Naive thymus-derived CD4-positive, alpha-beta T cell (primary cell): ENCODE measurements around the gene NRCAM. TPM values are rescaled to one million over a fixed set of nuclear protein-coding genes. Genes with fewer than 3 reads are reported as not detected.
A peak's percentile ranks its signal among the peaks of the same experiment; 100 is the strongest.

Experiments used
- ATAC-seq: fragments of 150-1000 bp; cut with Tn5 transposase; 2 replicates; pipeline ENCODE4 v1.10.0; 2021; ENCODE audit warnings: mild to moderate bottlenecking, moderate library complexity
- CTCF ChIA-PET: fragments of 350-600 bp; sonication (Branson Sonifier 250); formaldehyde crosslinking; loops from one replicate; lab custom pipeline; 2021; ENCODE audit warnings: antibody characterized with exemption; lab: Charles Lee
- POLR2A ChIA-PET: fragments of 350-600 bp; sonication (Branson Sonifier 250); formaldehyde crosslinking; loops from one replicate; lab custom pipeline; 2021; ENCODE audit warnings: antibody characterized with exemption, inconsistent platforms; lab: Charles Lee
- DNase-seq, 9 donors: peaks; one replicate each; pipeline versions ENCODE4 v3.0.0 to v3.0.0-alpha.2; 2020 to 2022; ENCODE audit warnings: mixed read lengths in 1 of 9
- H3K27ac ChIP-seq: one replicate; pipeline ENCODE4 v1.7.0; 2013; ENCODE audit warnings: mild to moderate bottlenecking, low read depth, low read length, moderate library complexity
- H3K27me3 ChIP-seq, 2 donors: one replicate each; pipeline ENCODE4 v1.7.0; 2013; ENCODE audit warnings: low read length in 2 of 2, mild to moderate bottlenecking in 2 of 2, moderate library complexity in 2 of 2; ENCODE audit not compliant: control insufficient read depth in 2 of 2, insufficient read depth in 2 of 2
- H3K36me3 ChIP-seq, 3 experiments: 1 replicate in 2 of 3; 2 replicates in 1 of 3; pipeline ENCODE4 v1.7.0; 2013; ENCODE audit warnings: low read length in 3 of 3, mild to moderate bottlenecking in 3 of 3, moderate library complexity in 1 of 3; ENCODE audit not compliant: insufficient read depth in 3 of 3, control insufficient read depth in 2 of 3
- H3K4me1 ChIP-seq, 2 donors: one replicate each; pipeline ENCODE4 v1.7.0; 2013; ENCODE audit warnings: low read length in 2 of 2, mild to moderate bottlenecking in 2 of 2, moderate library complexity in 1 of 2; ENCODE audit not compliant: control insufficient read depth in 2 of 2, insufficient read depth in 2 of 2
- H3K4me3 ChIP-seq: 2 replicates; pipeline ENCODE4 v1.7.0; 2013; ENCODE audit warnings: mild to moderate bottlenecking, low read length
- H3K9me3 ChIP-seq, 3 experiments: 1 replicate in 2 of 3; 2 replicates in 1 of 3; pipeline ENCODE4 v1.7.0; 2013; ENCODE audit warnings: low read length in 3 of 3; ENCODE audit not compliant: control insufficient read depth in 2 of 3
- H3K27ac Mint-ChIP-seq, 9 donors: one replicate each; pipeline ENCODE4 v1.8.0; 2020 to 2022; ENCODE audit warnings: mixed read lengths in 9 of 9, mild to moderate bottlenecking in 8 of 9, moderate library complexity in 5 of 9, inconsistent platforms in 2 of 9
- H3K27me3 Mint-ChIP-seq, 5 donors: one replicate each; pipeline ENCODE4 v1.8.0; 2021 to 2022; ENCODE audit warnings: mixed read lengths in 5 of 5, mild to moderate bottlenecking in 1 of 5
- H3K36me3 Mint-ChIP-seq, 5 donors: one replicate each; pipeline ENCODE4 v1.8.0; 2020 to 2022; ENCODE audit warnings: mixed read lengths in 5 of 5, mild to moderate bottlenecking in 3 of 5, inconsistent platforms in 1 of 5
- H3K4me1 Mint-ChIP-seq, 7 donors: one replicate each; pipeline ENCODE4 v1.8.0; 2020 to 2022; ENCODE audit warnings: mixed read lengths in 7 of 7, mild to moderate bottlenecking in 3 of 7, inconsistent platforms in 1 of 7
- H3K4me3 Mint-ChIP-seq, 10 donors: one replicate each; pipeline ENCODE4 v1.8.0; 2020 to 2022; ENCODE audit warnings: mild to moderate bottlenecking in 10 of 10, mixed read lengths in 10 of 10, moderate library complexity in 6 of 10, inconsistent platforms in 2 of 10
- H3K9me3 Mint-ChIP-seq, 11 donors: one replicate each; pipeline ENCODE4 v1.8.0; 2020 to 2022; ENCODE audit warnings: mixed read lengths in 11 of 11, mild to moderate bottlenecking in 4 of 11, inconsistent platforms in 1 of 11, moderate library complexity in 1 of 11
- intact Hi-C, 2 donors: fragments of 100-400 bp; cut with micrococcal nuclease; formaldehyde crosslinking; loops; one replicate each; pipeline ENCODE4 v1.15.1; 2023
- polyA plus RNA-seq, 2 donors: library from polyadenylated mRNA; unstranded; fragments of 300-500 nt; fragmentation: Illumina TruSeq; gene quantifications; one replicate each; pipeline ENCODE4 v1.2.3, GENCODE V29; 2021
- total RNA-seq, 6 experiments: library from RNA in 5 of 6; stranded (reverse) in 5 of 6; gene quantifications; 1 replicate in 5 of 6; 2 replicates in 1 of 6; pipeline ENCODE4 v1.2.3 and lab custom pipeline; 2021 to 2026

The NRCAM gene
- total and polyA plus RNA-seq, 7 experiments from 2014 or later, result 2.1 to 13.6 (median 6.4) TPM; not detected in 1

DNA sequence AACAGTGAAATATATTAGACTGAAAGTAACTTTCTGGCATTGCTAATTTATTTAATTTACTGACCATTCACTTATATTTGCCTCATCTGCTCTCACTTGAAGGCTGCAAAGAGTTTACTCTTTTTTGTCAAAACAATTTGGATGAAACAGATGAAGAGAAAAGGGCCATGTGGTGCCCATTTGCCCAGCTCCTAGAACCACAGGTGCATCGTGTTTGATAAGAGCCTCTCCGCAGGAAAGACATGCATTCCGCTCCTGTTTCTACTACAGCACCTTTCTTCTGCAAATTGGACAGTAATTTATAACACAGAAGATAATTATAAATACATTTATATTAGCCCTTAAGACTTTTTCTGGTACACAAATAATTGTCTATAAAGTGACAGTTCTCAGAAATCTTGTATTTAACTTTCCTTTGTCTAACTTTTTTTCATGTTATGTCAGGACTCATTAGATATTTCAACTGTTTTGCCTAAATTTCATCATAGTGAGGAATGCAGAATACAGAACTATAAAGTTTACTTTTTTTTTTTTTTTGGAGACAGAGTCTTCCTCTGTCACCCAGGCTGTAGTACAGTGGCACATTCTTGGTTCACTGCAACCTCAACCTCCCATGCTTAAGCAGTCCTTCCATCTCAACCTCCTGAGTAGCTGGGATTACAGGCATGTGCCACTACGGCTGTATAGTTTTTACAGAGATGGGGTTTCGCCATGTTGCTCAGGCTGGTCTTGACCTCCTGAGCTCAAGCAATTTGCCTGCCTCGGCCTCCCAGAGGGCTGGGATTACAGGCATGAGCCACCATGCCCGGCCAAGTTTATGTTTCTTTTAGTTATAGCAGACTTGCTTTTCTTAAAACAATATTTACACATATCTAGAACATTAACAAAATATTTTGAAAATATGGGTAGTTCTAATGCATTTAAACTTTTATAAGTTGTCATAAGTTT lies 326.9 kb downstream of the NRCAM start:
- Histone ChIP-seq H3K4me1 (no peaks in the 10 kb centered on the region), H3K27ac (no peak overlapping the region), H3K9me3 (no peaks in the 10 kb centered on the region), H3K27me3 (no peaks in the 10 kb centered on the region), H3K36me3 (no peaks in the 10 kb centered on the region), H3K4me3 (no peak overlapping the region)
- peaks cover 0 to 2% (median 0%) of the 10 kb centered on the region in 7 donors for H3K4me1 Mint-ChIP-seq
- ChIA-PET CTCF (no interaction called here), POLR2A (no interaction called here)
- no peak for ATAC-seq
- H3K27ac Mint-ChIP-seq, result no peak overlapping the region
- intact Hi-C loops, result no loop called here
- no peak overlapping the region for H3K4me3 Mint-ChIP-seq
- no peaks in the 10 kb centered on the region for H3K9me3 Mint-ChIP-seq
- peaks cover 0 to 24% (median 0%) of the 10 kb centered on the region in 5 donors for H3K27me3 Mint-ChIP-seq
- H3K36me3 Mint-ChIP-seq, result no peaks in the 10 kb centered on the region
- no peak for DNase-seq

- DNase-seq (no peak), ATAC-seq (no peak)
Observed at GRCh38 chr7:108128514-108128913, 327.7 kb downstream of the NRCAM start.

DNA sequence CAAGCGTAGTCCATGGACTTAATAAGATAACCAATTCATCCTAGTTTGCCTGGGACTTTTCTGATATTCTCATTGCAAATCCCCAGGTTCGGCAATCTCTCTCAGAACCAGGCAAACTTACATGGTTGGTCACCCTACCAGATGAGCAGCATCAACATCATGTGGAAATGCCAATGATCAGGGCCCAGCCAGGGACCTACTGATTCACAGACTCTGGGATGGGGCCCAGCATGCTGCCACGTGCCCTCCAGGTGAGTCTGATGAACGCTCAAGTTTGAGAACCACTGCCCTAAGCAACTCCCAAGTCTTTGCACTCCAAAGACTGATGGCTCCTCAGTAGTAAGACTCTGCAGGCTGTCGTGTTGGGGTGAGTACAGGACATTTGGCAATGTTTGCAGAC lies 328.8 kb downstream of the NRCAM start:
- intact Hi-C loops, result no loop called here
- DNase-seq (no peak), ATAC-seq (no peak)
- Mint-ChIP-seq H3K9me3 (no peaks in the 10 kb centered on the region), H3K4me1 (no peaks in the 10 kb centered on the region), H3K4me3 (no peak overlapping the region), H3K27me3 (peaks cover 0 to 23% (median 0%) of the 10 kb centered on the region in 5 donors), H3K36me3 (no peaks in the 10 kb centered on the region), H3K27ac (no peak overlapping the region)
- H3K4me1 ChIP-seq, result no peaks in the 10 kb centered on the region
- H3K27me3 ChIP-seq, result no peaks in the 10 kb centered on the region
- H3K9me3 ChIP-seq, result no peaks in the 10 kb centered on the region
- ChIA-PET CTCF (no interaction called here), POLR2A (no interaction called here)
- no peak overlapping the region for H3K4me3 ChIP-seq
- H3K36me3 ChIP-seq, result no peaks in the 10 kb centered on the region
- H3K27ac ChIP-seq, result no peak overlapping the region

More at GRCh38 chr7:108128514-108128913, 327.7 kb downstream of the NRCAM start:
- no peak overlapping the region for H3K27ac ChIP-seq
- Mint-ChIP-seq H3K27me3 (peaks cover 0 to 20% (median 0%) of the 10 kb centered on the region in 5 donors), H3K36me3 (no peaks in the 10 kb centered on the region), H3K9me3 (no peaks in the 10 kb centered on the region), H3K4me3 (no peak overlapping the region), H3K4me1 (no peaks in the 10 kb centered on the region), H3K27ac (no peak overlapping the region)
- H3K4me3 ChIP-seq, result no peak overlapping the region
- H3K4me1 ChIP-seq, result no peaks in the 10 kb centered on the region
- ChIA-PET CTCF (no interaction called here), POLR2A (no interaction called here)
- H3K9me3 ChIP-seq, result no peaks in the 10 kb centered on the region
- no peaks in the 10 kb centered on the region for H3K27me3 ChIP-seq
- H3K36me3 ChIP-seq, result no peaks in the 10 kb centered on the region
- intact Hi-C loops, result no loop called here

DNA sequence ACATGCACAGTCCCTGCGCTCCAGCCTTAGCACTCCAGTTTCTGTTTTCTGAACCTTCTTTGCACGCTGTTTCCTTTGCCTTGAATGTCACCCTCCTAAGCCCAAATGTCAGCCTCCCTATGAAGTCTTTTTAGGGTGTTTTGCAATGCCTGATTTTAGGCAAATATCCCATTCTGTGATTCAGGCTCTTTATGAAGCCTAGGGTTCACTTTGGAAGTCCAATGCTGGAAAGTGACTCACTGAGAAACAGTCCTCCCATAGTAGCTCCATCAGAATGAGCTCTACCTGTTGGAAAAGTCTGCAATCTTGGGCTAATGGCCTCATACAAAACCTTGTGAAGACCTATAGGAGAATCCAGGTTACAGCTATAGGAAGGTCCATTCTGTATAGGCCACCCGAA lies 331.4 kb downstream of the NRCAM start:
- no peaks in the 10 kb centered on the region for H3K9me3 Mint-ChIP-seq
- no peak overlapping the region for H3K4me3 ChIP-seq
- DNase-seq (no peak), ATAC-seq (no peak)
- H3K36me3 Mint-ChIP-seq, result no peaks in the 10 kb centered on the region
- ChIA-PET POLR2A (no interaction called here), CTCF (no interaction called here)
- H3K27ac ChIP-seq, result no peak overlapping the region
- no peaks in the 10 kb centered on the region for H3K4me1 ChIP-seq
- H3K27me3 ChIP-seq, result no peaks in the 10 kb centered on the region
- H3K27ac Mint-ChIP-seq, result no peak overlapping the region
- H3K27me3 Mint-ChIP-seq, result peaks cover 0 to 8% (median 0%) of the 10 kb centered on the region in 5 donors
- H3K9me3 ChIP-seq, result no peaks in the 10 kb centered on the region
- no peaks in the 10 kb centered on the region for H3K36me3 ChIP-seq
- no peaks in the 10 kb centered on the region for H3K4me1 Mint-ChIP-seq
- intact Hi-C loops, result no loop called here
- no peak overlapping the region for H3K4me3 Mint-ChIP-seq

DNA sequence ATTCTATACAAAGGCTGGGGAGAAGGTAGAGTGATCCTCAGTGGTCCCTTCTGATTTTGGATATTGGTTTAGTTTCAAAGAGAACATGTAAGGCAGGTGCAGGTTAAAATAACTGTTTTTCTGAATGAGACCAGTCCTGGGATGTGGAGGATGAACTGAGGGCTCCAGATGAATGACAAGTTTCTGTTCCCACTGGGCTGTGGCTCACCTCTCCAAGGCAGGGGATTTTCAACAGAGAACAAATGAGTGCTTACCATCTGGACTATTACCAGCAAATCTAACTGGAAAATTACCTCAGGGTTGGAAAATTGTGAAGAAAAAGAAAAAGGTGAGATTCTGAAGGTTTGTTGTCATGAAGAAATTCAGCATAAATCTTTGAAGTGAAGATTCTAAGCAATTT lies 334.1 kb downstream of the NRCAM start:
- no peak for ATAC-seq
- H3K36me3 Mint-ChIP-seq, result no peaks in the 10 kb centered on the region
- H3K27ac Mint-ChIP-seq, result peak overlapping the region in 1 of 9 donors; percentile 12
- H3K9me3 Mint-ChIP-seq, result no peaks in the 10 kb centered on the region
- Histone ChIP-seq H3K4me1 (no peaks in the 10 kb centered on the region), H3K9me3 (no peaks in the 10 kb centered on the region), H3K4me3 (no peak overlapping the region), H3K36me3 (no peaks in the 10 kb centered on the region), H3K27me3 (no peaks in the 10 kb centered on the region), H3K27ac (no peak overlapping the region)
- H3K4me1 Mint-ChIP-seq, result no peaks in the 10 kb centered on the region
- intact Hi-C loops, result no loop called here
- DNase-seq, result no peak
- no peak overlapping the region for H3K4me3 Mint-ChIP-seq
- POLR2A ChIA-PET, result no interaction called here
- peaks cover 0 to 7% (median 0%) of the 10 kb centered on the region in 5 donors for H3K27me3 Mint-ChIP-seq
- CTCF ChIA-PET, result no interaction called here

GRCh38 chr7:108120933-108121332 lies 335.3 kb downstream of the NRCAM start:
- H3K27me3 ChIP-seq, result no peaks in the 10 kb centered on the region
- peaks cover 0 to 8% (median 0%) of the 10 kb centered on the region in 5 donors for H3K27me3 Mint-ChIP-seq
- CTCF ChIA-PET, result no interaction called here
- no peaks in the 10 kb centered on the region for H3K9me3 ChIP-seq
- ATAC-seq (no peak), DNase-seq (no peak)
- H3K27ac ChIP-seq, result no peak overlapping the region
- H3K4me3 Mint-ChIP-seq, result no peak overlapping the region
- no peak overlapping the region for H3K4me3 ChIP-seq
- intact Hi-C loops, result no loop called here
- H3K9me3 Mint-ChIP-seq, result no peaks in the 10 kb centered on the region
- H3K27ac Mint-ChIP-seq, result no peak overlapping the region
- POLR2A ChIA-PET, result no interaction called here
- no peaks in the 10 kb centered on the region for H3K36me3 ChIP-seq
- H3K4me1 ChIP-seq, result no peaks in the 10 kb centered on the region
- no peaks in the 10 kb centered on the region for H3K36me3 Mint-ChIP-seq
- no peaks in the 10 kb centered on the region for H3K4me1 Mint-ChIP-seq

- no peak for ATAC-seq
- no peaks in the 10 kb centered on the region for H3K36me3 Mint-ChIP-seq
- no peaks in the 10 kb centered on the region for H3K4me1 ChIP-seq
- H3K4me3 ChIP-seq, result no peak overlapping the region
- POLR2A ChIA-PET, result no interaction called here
- no peaks in the 10 kb centered on the region for H3K4me1 Mint-ChIP-seq
- intact Hi-C loops, result no loop called here
- peaks cover 0 to 8% (median 0%) of the 10 kb centered on the region in 5 donors for H3K27me3 Mint-ChIP-seq
- no peak overlapping the region for H3K27ac ChIP-seq
- CTCF ChIA-PET, result no interaction called here
- no peaks in the 10 kb centered on the region for H3K9me3 Mint-ChIP-seq
- H3K27ac Mint-ChIP-seq, result no peak overlapping the region
- no peak for DNase-seq
- no peaks in the 10 kb centered on the region for H3K27me3 ChIP-seq
- H3K36me3 ChIP-seq, result no peaks in the 10 kb centered on the region
- no peak overlapping the region for H3K4me3 Mint-ChIP-seq
- no peaks in the 10 kb centered on the region for H3K9me3 ChIP-seq
Observed at GRCh38 chr7:108120196-108120595, 336.0 kb downstream of the NRCAM start.
